ENCODE data around the gene NAALADL2. TPM values are rescaled to one million over a fixed set of nuclear protein-coding genes. Genes with fewer than 3 reads are reported as not detected.
"Not testable (repeated sequence)": the region's sequence is repeated elsewhere in the genome, so short reads cannot be mapped to it uniquely, and the experiment has no call there.

The NAALADL2 gene
- total and polyA plus RNA-seq, 2 of the 4 experiments (the other 2 are of a cell fraction), result 3.8 to 19.2 TPM

GRCh38 chr3:175825016-175825580 is 966.0 kb downstream of the NAALADL2 start:
- H3K79me1 ChIP-seq (ENCODE audit: low read depth in 1 of 2, low read length in 2 of 2); DNase-seq; H2AK5ac ChIP-seq (ENCODE audit: low read depth, low read length); H2BK15ac ChIP-seq (ENCODE audit: low read depth, low read length); H3K27me3 ChIP-seq (ENCODE audit: control insufficient read depth, insufficient read depth, low read length); H2AFZ ChIP-seq (replicated peaks; ENCODE audit: low read length, poor library complexity); BruUV-seq (replicated peaks); H4K8ac ChIP-seq (ENCODE audit: low read depth in 2 of 2, low read length in 2 of 2); H3K56ac ChIP-seq (ENCODE audit: extremely low read depth, insufficient read depth, low read length); CTCF ChIA-PET; H2BK5ac ChIP-seq (ENCODE audit: low read depth, low read length, poor library complexity, severe bottlenecking); H3K9me1 ChIP-seq (ENCODE audit: insufficient read depth, low read length); H3K4me3 ChIP-seq (ENCODE audit: insufficient read depth, low read depth, low read length); H2AK9ac ChIP-seq (replicated peaks; ENCODE audit: low read depth, low read length, poor library complexity); H4K91ac ChIP-seq (ENCODE audit: insufficient read depth, low read depth, low read length); H3K9ac ChIP-seq (ENCODE audit: low read depth, low read length); H3K23ac ChIP-seq (ENCODE audit: low read depth, low read length); H2BK120ac ChIP-seq (ENCODE audit: low read depth, low read length); H3K4me1 ChIP-seq (ENCODE audit: control insufficient read depth, insufficient read depth, low read length); H3K18ac ChIP-seq (ENCODE audit: low read depth, low read length); POLR2A ChIA-PET (ENCODE audit: unreplicated experiment); in situ Hi-C loops (cut with MboI; ENCODE audit: low sequenced_read_pairs); dilution Hi-C loops (cut with HindIII; ENCODE audit: low sequenced_read_pairs, unreplicated experiment); H3K27ac ChIP-seq (ENCODE audit: insufficient read depth, low read length); intact Hi-C loops (cut with micrococcal nuclease); H2BK20ac ChIP-seq (ENCODE audit: low read depth, low read length); H4K20me1 ChIP-seq (ENCODE audit: insufficient read depth, low read length); H3K14ac ChIP-seq (replicated peaks; ENCODE audit: low read depth, low read length); H3K4me2 ChIP-seq (ENCODE audit: low read depth, low read length); H3K9me3 ChIP-seq (ENCODE audit: control insufficient read depth, insufficient read depth, low read length); ATAC-seq (ENCODE audit: low read depth); H3K36me3 ChIP-seq (ENCODE audit: control insufficient read depth, insufficient read depth, low read length); H4K5ac ChIP-seq (ENCODE audit: low read depth, low read length); H3K4ac ChIP-seq (ENCODE audit: low read depth, low read length): not testable (repeated sequence)
- 100% methylated on average over 1 of the region's 6 CpGs; no CpG with 5 or more reads in 1 of the 2 experiments for WGBS, 2 experiments (ENCODE audit: extremely low coverage in 2 of 2, insufficient read length in 1 of 2)

Measured in IMR-90 (cell line).